A673 (cell line): ENCODE results near the gene WBP2.

Experiments used
- CTCF ChIP-seq: fragments of 300-800, 200-600 bp; sonication (generic); conservative IDR thresholded peaks from 2 replicates; pipeline ENCODE4 v1.5.1; 2017; ENCODE audit warnings: low read depth, mild to moderate bottlenecking, antibody characterized with exemption, low read length, moderate library complexity, mixed read lengths
- EZH2 ChIP-seq: fragments of 200-600 bp; sonication (generic); IDR thresholded peaks from 2 replicates; pipeline ENCODE4 v1.6.1; 2017; ENCODE audit warnings: borderline replicate concordance, low read depth, mild to moderate bottlenecking, mixed read lengths, antibody characterized with exemption, low read length; ENCODE audit not compliant: poor library complexity, severe bottlenecking

DNA sequence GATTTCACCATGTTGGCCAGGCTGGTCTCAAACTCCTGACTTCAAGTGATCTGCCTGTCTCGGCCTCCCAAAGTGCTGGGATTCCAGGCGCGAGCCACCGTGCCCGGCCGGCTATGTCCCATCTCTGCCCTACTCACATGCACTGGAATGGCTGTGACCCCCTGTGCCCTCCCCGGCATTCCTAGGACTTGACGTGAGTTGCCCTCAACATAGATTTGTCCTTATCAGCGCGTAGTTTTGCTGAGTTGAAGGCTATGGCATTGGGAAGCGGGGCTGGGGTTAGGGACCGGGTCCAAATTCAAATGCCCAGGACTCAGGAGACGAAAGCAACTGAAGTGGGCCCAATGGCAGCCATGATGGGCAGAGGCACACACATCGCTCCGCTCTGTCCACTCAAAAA, 16.7 kb downstream of the WBP2 start:
- TF ChIP-seq CTCF (no peak), EZH2 (no peak)
